HG02571 (cell line): ENCODE measurements around the gene TEX52.
A peak's percentile ranks its signal among the peaks of the same experiment; 100 is the strongest.

Source experiments
- ATAC-seq: cut with Tn5 transposase; IDR thresholded peaks from one replicate; pipeline ENCODE4 v1.9.1; 2021; ENCODE audit warnings: mild to moderate bottlenecking, moderate library complexity; ENCODE audit not compliant: unreplicated experiment

The TEX52 gene

DNA sequence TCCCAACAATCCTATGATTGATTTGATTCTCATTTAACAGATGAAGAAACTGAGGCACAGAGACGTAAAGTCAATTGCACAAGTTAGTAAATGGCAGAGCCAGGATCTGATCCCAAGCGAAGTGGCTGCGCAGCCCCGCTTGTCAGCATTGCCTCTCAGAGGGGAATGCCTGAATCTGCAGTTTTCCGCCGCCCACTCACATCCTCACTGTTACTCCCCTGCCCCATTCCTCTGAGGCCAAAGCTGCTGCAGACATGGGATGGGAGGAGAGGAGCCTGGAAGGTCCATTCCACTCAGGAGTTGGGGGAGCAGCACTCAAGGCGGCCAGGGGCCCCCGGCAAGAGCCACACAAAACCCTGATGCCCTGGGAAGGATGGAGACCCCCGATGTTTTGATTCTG lies 23.0 kb downstream of the TEX52 start:
- no peak for ATAC-seq

DNA sequence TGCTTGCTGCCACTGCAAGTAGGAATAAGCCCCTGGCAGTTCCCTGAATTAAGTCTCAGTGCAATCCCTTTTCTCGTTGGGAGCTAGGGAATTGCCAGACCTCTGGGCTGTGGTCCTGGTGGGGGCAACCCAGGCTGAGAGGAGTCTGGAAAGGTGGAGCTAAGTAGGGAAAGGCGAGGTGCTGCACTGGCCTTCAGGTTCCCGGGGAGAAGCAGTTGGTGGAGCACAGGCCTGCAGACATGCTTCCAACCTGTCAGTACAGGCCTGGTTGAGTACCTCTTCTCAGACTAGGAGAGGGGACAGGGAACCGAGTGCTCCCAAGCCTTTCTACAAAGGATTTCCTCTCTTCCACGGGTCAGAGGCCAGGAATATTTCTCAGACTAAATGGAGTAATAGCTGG lies 23.5 kb downstream of the TEX52 start:
- no peak for ATAC-seq

- ATAC-seq: no peak
Measured at GRCh38 chr12:2832550-2833127, 24.2 kb downstream of the TEX52 start.

DNA sequence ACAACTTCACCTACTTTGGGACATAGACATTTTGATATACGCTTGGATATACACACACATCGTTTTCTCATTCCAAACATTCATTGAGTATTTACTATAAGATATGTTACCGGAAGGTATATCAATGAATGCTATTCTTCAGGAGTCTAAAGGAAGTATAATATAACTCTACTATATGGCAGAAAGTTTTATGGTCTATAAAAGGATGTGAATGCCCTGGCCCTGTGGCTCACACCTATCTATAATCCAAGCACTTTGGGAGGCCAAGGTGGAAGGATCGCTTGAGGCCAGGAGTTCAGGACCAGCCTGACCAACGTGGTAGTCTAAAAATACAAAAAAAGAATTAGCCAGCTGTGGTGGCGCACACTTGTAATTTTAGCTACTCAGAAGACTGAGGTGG lies 27.6 kb downstream of the TEX52 start:
- no peak for ATAC-seq

GRCh38 chr12:2826721-2827515 lies 29.9 kb downstream of the TEX52 start:
- ATAC-seq: no peak

- no peak for ATAC-seq
Measured at GRCh38 chr12:2826036-2826435, 30.8 kb downstream of the TEX52 start.

- no peak for ATAC-seq
Measured at GRCh38 chr12:2825132-2825531, 31.7 kb downstream of the TEX52 start.

DNA sequence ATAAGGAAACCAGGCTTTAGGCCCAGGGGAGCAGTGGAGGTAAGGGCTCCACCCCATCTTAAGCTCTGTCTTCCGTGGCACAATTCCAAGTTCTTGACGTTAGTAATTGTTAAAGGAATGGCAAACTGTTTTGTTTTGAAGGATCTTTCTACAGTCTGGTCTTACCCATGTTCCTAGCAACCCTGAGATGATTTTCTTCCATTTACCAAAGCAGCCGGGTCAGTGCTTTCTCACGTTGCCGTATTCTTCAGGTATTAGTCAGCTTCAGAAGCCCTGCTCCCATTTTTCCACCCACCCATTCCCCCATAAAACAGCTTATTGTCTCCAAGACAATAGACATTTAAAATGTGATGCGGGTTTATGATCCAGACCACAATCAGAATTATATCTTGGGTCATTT lies 32.3 kb downstream of the TEX52 start:
- no peak for ATAC-seq

DNA sequence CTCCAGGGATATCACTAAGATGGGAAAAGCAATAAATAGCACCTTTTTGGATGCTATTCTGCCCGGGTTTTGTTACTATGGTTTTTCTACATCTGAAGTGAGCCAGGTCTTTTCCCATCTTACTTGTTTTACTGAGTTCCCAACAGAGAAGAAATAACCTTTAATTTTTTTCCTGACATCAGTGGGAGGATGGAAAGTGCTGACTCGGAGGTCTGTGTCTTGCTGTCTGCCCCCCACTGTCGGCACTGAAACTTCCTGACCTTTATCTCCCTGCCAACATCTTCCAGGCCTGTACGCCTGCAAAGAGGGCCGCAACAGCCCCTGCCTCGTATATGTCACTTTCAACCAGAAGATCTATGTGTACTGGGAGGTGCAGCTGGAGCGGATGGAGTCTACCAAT lies 33.4 kb downstream of the TEX52 start:
- no peak for ATAC-seq

- no peak for ATAC-seq
Measured at GRCh38 chr12:2820432-2820831, 36.4 kb downstream of the TEX52 start.

DNA sequence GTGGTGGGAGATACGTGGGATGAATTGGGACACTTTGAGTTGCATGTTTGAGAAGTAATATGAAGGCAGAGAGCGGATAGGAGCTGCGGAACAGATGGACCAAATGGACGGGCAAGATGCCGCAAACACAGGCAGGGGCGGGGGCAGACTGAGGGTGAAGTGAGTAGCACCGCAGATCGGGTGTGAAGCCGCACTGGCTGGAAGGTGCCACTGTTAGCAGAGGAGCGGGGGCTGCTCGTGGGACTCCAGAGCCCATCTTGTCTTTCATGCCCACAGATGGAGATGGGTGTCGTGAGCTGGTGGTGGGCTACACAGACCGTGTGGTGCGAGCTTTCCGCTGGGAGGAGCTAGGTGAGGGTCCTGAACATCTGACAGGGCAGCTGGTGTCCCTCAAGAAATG lies 37.0 kb downstream of the TEX52 start:
- ATAC-seq: no peak

DNA sequence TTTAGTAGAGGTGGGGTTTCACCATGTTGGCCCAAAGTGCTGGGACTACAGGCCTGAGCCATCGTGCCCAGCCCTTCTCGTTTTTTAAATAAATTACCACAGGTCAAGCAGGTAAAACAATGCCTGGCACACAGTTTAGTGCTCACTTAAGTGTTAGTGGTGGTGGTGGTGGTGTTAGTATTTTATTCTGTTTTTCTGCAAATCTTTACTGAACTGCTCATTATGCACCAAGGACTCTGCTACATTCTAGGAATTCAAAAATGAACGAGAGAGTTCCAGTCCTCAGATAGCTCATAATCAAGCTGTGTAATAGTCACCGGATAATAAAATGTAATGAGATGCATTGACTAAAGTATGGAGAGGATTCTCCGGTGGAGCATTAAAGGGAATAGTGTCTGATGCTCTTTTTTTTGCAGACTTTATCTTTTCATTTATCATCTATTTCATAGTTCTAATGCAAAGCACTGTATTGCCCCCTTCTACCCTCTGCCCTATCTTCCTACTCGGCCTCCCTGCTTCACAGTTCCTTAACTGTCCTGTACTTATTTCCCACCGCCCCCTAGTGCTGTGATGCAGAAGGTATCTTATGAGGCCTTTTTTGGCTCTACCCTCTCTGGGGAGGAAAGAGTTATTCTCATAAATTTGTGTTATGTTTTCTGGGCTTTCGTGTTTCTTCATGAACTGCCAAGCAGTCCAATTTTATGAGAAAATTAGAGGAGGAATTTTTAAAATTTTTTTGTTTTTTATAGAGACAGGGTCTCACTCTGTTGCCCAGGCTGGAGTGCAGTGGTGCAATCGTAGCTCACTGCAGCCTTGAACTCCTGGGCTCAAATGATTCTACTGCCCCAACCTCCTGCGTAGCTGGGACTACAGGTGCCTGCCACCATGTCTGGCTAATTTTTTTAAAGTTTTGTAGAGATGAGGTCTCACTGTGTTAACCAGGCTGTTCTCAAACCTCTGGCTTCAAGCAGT lies 43.3 kb downstream of the TEX52 start:
- ATAC-seq: no peak

- ATAC-seq: peak; percentile 98
Measured at GRCh38 chr12:2812290-2813213, 44.3 kb downstream of the TEX52 start, which contains the start of gene ITFG2. ITFG2 (plus strand) TSS chr12:2812668; CDS start chr12:2812761, 93 bp downstream.

DNA sequence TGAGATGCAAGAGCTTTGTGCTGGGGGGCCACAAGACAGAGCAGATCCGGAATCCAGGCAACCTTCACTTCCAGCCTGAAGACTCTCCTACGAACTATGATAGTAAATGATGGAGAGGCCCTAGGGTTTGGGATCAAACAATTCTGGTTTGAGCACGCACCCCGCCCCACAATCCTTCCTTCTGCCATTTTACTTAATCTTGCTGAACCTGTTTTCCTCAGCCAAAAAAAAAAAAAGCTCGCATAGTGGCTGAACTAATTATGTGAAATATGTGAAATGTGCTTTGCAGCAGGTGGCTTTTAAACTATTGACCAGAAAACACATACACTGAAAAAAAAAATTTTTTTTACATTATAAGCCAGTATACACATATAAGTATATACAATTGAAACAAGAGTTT lies 45.0 kb downstream of the TEX52 start:
- ATAC-seq: no peak

DNA sequence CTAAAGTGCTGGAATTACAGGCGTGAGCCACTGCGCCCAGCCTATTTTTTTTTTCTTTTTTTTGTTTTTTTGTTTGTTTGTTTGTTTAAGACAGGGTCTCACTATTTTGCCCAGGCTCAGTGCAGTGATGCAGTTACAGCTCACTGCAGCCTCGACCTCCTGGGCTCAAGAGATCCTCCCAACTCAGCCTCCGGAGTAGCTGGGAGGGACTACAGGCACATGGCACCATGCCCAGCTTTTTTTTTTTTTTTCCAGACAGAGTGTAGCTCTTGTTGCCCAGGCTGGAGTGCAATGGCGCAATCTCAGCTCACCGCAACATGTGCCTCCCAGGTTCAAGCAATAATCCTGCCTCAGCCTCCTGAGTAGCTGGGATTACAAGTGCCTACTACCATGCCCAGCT lies 50.1 kb downstream of the TEX52 start:
- ATAC-seq: no peak

GRCh38 chr12:2805143-2805520 lies 51.7 kb downstream of the TEX52 start:
- no peak for ATAC-seq

DNA sequence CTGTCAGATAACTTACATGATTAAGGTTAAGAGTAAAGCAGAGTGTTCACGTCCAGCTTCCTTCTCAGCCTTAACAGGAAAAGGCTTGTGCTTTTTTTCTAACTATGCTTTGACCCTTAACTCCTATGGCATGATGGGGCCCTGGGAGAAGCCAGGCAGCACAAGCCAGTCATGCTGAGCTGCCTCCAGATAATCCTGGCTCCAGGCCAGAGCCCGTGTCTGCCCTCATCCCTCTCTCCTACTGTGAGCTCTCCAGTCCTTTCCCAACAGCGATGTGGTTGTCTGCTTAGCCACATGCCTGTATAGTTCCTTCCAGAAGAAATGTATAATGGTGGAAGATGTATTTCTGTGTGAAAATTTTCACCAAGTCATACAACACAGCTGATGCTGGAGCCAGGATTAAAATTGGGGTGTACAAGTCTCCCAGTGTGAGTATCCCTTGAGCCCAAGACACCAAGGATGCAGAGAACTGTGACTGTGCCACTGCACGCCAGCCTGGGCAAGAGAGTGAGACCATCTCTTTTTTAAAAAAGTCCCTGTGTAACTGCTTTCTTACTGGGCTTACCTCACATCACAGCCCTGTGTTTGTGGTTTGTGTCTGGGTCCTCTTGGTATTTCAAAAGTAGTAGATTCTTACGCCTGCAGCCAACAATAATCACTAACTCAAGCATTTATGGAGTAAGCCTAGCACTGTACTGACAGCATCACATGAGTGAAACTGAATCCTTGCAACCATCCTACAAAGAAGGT lies 52.3 kb downstream of the TEX52 start:
- no peak for ATAC-seq

DNA sequence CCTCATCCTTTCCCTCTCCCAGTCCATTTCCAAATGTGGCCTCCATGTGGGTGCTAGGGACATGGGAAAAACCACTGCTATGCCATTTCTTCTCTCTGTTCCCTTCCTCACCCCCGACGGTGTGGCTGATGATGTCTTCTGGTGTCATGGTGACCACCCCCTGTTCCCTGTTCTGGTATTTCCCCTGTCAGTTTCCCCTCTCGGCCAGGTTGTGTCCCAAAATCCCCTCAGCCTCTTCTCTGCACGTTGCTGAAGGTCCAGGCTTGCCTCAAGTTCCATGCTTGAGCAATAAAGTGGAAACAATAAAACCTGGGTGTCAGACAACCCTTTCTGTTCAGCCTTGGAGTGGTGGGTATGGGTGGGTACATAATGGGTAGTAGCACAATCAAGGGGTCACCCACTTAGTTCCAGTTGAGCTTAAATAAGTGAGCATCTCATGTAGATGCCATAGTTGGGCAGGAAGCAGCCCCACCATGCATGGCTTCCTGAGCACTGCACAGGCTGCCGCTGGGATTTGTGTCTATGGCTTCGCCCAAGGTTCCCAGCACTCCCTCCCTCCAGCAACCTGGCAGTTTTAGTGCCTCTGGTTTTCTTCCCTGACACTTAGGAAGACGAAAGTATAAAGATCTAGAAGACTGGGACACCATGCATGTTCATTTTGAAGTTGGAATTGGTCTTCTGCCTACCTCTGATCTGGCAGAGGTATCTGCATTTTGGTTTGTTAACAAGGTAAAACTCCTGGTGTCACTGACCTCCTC lies 53.0 kb downstream of the TEX52 start:
- ATAC-seq: no peak
